ENCODE data around the gene RAB7A.

Gene RAB7A

GRCh38 chr3:128854475-128854874, 128.5 kb downstream of the RAB7A start:
- Histone ChIP-seq H3K9ac (ENCODE audit: low read length in 2 of 2) (no peak overlapping the region), H3K27me3 (ENCODE audit: control insufficient read depth in 1 of 2, insufficient read depth in 2 of 2, low read length in 2 of 2) (no peaks in the 10 kb centered on the region), H3K4me1 (ENCODE audit: control insufficient read depth, insufficient read depth, low read length) (no peaks in the 10 kb centered on the region), H3K36me3 (ENCODE audit: control insufficient read depth in 2 of 2, insufficient read depth in 2 of 2, low read length in 2 of 2) (no peaks in the 10 kb centered on the region), H3K27ac (ENCODE audit: low read length) (no peak overlapping the region), H3K4me3 (ENCODE audit: low read length in 2 of 2) (no peak overlapping the region), H3K9me3 (ENCODE audit: control insufficient read depth in 2 of 2, low read length in 2 of 2) (peaks cover 0 to 16% of the 10 kb centered on the region in 2 donors)

GRCh38 chr3:128855569-128855968, 129.6 kb downstream of the RAB7A start:
- Histone ChIP-seq H3K36me3 (ENCODE audit: control insufficient read depth in 2 of 2, insufficient read depth in 2 of 2, low read length in 2 of 2) (no peaks in the 10 kb centered on the region), H3K9me3 (ENCODE audit: control insufficient read depth in 2 of 2, low read length in 2 of 2) (peaks cover 0 to 18% of the 10 kb centered on the region in 2 donors), H3K9ac (ENCODE audit: low read length in 2 of 2) (no peak overlapping the region), H3K27ac (ENCODE audit: low read length) (no peak overlapping the region), H3K27me3 (ENCODE audit: control insufficient read depth in 1 of 2, insufficient read depth in 2 of 2, low read length in 2 of 2) (no peaks in the 10 kb centered on the region), H3K4me1 (ENCODE audit: control insufficient read depth, insufficient read depth, low read length) (no peaks in the 10 kb centered on the region), H3K4me3 (ENCODE audit: low read length in 2 of 2) (no peak overlapping the region)

GRCh38 chr3:128858167-128858566, 132.2 kb downstream of the RAB7A start:
- Histone ChIP-seq H3K36me3 (ENCODE audit: control insufficient read depth in 2 of 2, insufficient read depth in 2 of 2, low read length in 2 of 2) (no peaks in the 10 kb centered on the region), H3K4me1 (ENCODE audit: control insufficient read depth, insufficient read depth, low read length) (no peaks in the 10 kb centered on the region), H3K9ac (ENCODE audit: low read length in 2 of 2) (no peak overlapping the region), H3K9me3 (ENCODE audit: control insufficient read depth in 2 of 2, low read length in 2 of 2) (peaks cover 0 to 18% of the 10 kb centered on the region in 2 donors), H3K27me3 (ENCODE audit: control insufficient read depth in 1 of 2, insufficient read depth in 2 of 2, low read length in 2 of 2) (no peaks in the 10 kb centered on the region), H3K27ac (ENCODE audit: low read length) (no peak overlapping the region), H3K4me3 (ENCODE audit: low read length in 2 of 2) (no peak overlapping the region)

- no peak overlapping the region for H3K9ac ChIP-seq (ENCODE audit: low read length in 2 of 2)
- no peaks in the 10 kb centered on the region for H3K27me3 ChIP-seq (ENCODE audit: control insufficient read depth in 1 of 2, insufficient read depth in 2 of 2, low read length in 2 of 2)
- peaks cover 4% of the 10 kb centered on the region for H3K4me1 ChIP-seq (ENCODE audit: control insufficient read depth, insufficient read depth, low read length)
- peaks cover 0 to 14% of the 10 kb centered on the region in 2 donors for H3K9me3 ChIP-seq (ENCODE audit: control insufficient read depth in 2 of 2, low read length in 2 of 2)
- no peaks in the 10 kb centered on the region for H3K36me3 ChIP-seq (ENCODE audit: control insufficient read depth in 2 of 2, insufficient read depth in 2 of 2, low read length in 2 of 2)
- no peak overlapping the region for H3K27ac ChIP-seq (ENCODE audit: low read length)
- H3K4me3 ChIP-seq (ENCODE audit: low read length in 2 of 2) = no peak overlapping the region
Measured at GRCh38 chr3:128859630-128860029, 133.6 kb downstream of the RAB7A start.

- H3K27me3 ChIP-seq (ENCODE audit: control insufficient read depth in 1 of 2, insufficient read depth in 2 of 2, low read length in 2 of 2) = no peaks in the 10 kb centered on the region
- no peak overlapping the region for H3K9ac ChIP-seq (ENCODE audit: low read length in 2 of 2)
- no peak overlapping the region for H3K27ac ChIP-seq (ENCODE audit: low read length)
- H3K4me1 ChIP-seq (ENCODE audit: control insufficient read depth, insufficient read depth, low read length) = peaks cover 8% of the 10 kb centered on the region
- no peaks in the 10 kb centered on the region for H3K36me3 ChIP-seq (ENCODE audit: control insufficient read depth in 2 of 2, insufficient read depth in 2 of 2, low read length in 2 of 2)
- peaks cover 0 to 14% of the 10 kb centered on the region in 2 donors for H3K9me3 ChIP-seq (ENCODE audit: control insufficient read depth in 2 of 2, low read length in 2 of 2)
- H3K4me3 ChIP-seq (ENCODE audit: low read length in 2 of 2) = no peak overlapping the region
Measured at GRCh38 chr3:128861491-128861890, 135.5 kb downstream of the RAB7A start.

- H3K27me3 ChIP-seq (ENCODE audit: control insufficient read depth in 1 of 2, insufficient read depth in 2 of 2, low read length in 2 of 2) = no peaks in the 10 kb centered on the region
- H3K9ac ChIP-seq (ENCODE audit: low read length in 2 of 2) = no peak overlapping the region
- peaks cover 0 to 12% of the 10 kb centered on the region in 2 donors for H3K9me3 ChIP-seq (ENCODE audit: control insufficient read depth in 2 of 2, low read length in 2 of 2)
- peaks cover 8% of the 10 kb centered on the region for H3K4me1 ChIP-seq (ENCODE audit: control insufficient read depth, insufficient read depth, low read length)
- no peaks in the 10 kb centered on the region for H3K36me3 ChIP-seq (ENCODE audit: control insufficient read depth in 2 of 2, insufficient read depth in 2 of 2, low read length in 2 of 2)
- H3K4me3 ChIP-seq (ENCODE audit: low read length in 2 of 2) = no peak overlapping the region
- H3K27ac ChIP-seq (ENCODE audit: low read length) = no peak overlapping the region
Measured at GRCh38 chr3:128863560-128863959, 137.6 kb downstream of the RAB7A start.

Data from stomach smooth muscle (tissue), 2 donors.